IPS-20b (cell line): Measurements from ENCODE around the gene LPCAT4.
"Not testable (repeated sequence)": the region's sequence is repeated elsewhere in the genome, so short reads cannot be mapped to it uniquely, and the experiment has no call there.

Experiments
- H3K27ac ChIP-seq: one replicate; pipeline ENCODE4 v1.5.1; 2013; ENCODE audit warnings: low read length
- H3K27me3 ChIP-seq: 2 replicates; pipeline ENCODE4 v1.6.1; 2013; ENCODE audit warnings: mild to moderate bottlenecking, low read length, inconsistent platforms; ENCODE audit not compliant: insufficient read depth
- H3K36me3 ChIP-seq: 2 replicates; pipeline ENCODE4 v1.6.1; 2013; ENCODE audit warnings: low read depth, mild to moderate bottlenecking, inconsistent platforms, low read length, moderate library complexity; ENCODE audit not compliant: insufficient read depth
- H3K4me1 ChIP-seq: 2 replicates; pipeline ENCODE4 v1.6.1; 2013; ENCODE audit warnings: mild to moderate bottlenecking, control low read depth, inconsistent platforms, low read length, moderate library complexity; ENCODE audit not compliant: insufficient read depth
- H3K4me3 ChIP-seq: 2 replicates; pipeline ENCODE4 v1.5.1; 2013; ENCODE audit warnings: mild to moderate bottlenecking, low read length, inconsistent platforms
- H3K9ac ChIP-seq: 2 replicates; pipeline ENCODE4 v1.6.1; 2013; ENCODE audit warnings: low read depth, mild to moderate bottlenecking, inconsistent platforms, low read length, moderate library complexity
- H3K9me3 ChIP-seq: 2 replicates; pipeline ENCODE4 v1.6.1; 2013; ENCODE audit warnings: mild to moderate bottlenecking, low read depth, low read length, inconsistent platforms; ENCODE audit not compliant: insufficient read depth

Gene LPCAT4, protein sequence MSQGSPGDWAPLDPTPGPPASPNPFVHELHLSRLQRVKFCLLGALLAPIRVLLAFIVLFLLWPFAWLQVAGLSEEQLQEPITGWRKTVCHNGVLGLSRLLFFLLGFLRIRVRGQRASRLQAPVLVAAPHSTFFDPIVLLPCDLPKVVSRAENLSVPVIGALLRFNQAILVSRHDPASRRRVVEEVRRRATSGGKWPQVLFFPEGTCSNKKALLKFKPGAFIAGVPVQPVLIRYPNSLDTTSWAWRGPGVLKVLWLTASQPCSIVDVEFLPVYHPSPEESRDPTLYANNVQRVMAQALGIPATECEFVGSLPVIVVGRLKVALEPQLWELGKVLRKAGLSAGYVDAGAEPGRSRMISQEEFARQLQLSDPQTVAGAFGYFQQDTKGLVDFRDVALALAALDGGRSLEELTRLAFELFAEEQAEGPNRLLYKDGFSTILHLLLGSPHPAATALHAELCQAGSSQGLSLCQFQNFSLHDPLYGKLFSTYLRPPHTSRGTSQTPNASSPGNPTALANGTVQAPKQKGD

DNA sequence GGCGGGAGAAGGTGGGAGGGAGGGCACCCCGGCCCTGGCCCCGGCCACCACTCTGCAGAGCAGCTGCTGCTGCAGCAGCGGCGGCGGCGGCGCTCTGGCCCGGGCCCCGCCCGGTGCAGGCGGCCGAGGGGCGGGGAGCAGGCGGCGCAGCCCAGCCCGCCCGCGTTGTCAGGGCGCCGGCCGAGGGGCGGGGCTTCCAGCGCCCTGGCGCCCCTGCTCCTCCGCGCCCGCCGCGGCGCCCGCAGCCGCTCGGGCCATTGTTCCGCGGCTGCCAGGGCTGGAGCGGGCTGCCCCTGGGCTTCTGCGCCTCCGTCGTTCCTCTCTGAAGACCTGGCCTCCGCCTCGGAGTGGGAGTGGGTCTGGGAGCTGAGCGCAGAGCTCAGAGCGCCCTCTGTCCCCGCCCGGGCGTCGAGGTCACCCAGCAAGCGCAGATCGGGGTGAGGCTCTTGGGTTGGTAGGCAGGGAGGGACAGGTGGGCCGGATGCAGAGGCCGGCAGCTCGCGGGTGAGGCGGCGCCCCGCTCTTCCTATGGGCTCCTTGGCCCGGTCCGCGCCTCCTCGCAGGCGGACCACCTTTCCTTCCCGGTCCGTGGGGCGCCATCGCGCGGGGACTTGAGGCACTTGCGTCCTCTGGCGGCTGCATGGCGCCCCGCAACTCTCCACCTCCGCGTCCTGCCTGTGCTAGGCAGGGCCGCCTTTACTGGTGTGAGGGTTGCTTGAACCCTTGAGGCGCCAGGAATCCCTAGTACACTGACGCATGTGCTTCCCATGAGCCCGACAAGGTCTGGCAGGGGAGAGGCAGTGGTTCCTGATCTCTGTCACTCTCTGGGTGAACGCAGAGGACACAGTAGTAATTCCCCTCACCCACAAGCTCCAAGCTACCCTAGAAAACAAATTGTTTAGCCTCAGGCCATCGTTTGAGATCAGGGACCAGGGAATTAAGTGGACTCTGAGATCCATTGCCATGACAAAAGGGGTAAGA lies at the start of gene LPCAT4:
Gene LPCAT4, minus strand, starts transcription at position 96 of the 981 bp plus-strand sequence. CDS start 96 bp downstream, outside the sequence.
- Histone ChIP-seq H3K27ac (peak within 1 kb of the TSS; percentile 40), H3K36me3 (peaks cover 18% of the 10 kb centered on the region), H3K4me3 (peak within 1 kb of the TSS; percentile 74), H3K9me3 (no peaks in the 10 kb centered on the region), H3K4me1 (peaks cover 15% of the 10 kb centered on the region), H3K27me3 (no peaks in the 10 kb centered on the region), H3K9ac (peak within 1 kb of the TSS; percentile 87)

DNA sequence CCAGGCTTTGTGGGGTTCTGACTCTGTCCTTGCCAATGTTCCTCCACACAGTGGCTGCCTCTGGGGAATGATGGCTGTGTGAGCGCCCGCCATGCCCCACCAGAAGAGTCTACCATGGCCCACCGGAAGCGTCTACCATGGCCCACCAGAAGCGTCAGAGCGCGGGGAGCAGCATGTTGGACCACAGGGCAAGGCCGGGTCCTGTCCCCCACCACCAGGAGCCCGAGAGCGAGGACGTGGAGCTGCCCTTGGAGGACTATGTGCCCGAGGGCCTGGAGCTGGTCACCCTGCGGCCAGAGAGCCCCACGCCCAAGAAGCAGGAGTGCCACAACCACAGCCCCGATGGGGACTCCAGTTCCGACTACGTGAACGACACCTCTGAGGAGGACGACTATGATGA lies 42.5 kb upstream of the LPCAT4 start:
- not testable (repeated sequence) for H3K27ac ChIP-seq, H3K4me3 ChIP-seq, H3K27me3 ChIP-seq, H3K4me1 ChIP-seq, H3K9ac ChIP-seq, H3K36me3 ChIP-seq, H3K9me3 ChIP-seq

DNA sequence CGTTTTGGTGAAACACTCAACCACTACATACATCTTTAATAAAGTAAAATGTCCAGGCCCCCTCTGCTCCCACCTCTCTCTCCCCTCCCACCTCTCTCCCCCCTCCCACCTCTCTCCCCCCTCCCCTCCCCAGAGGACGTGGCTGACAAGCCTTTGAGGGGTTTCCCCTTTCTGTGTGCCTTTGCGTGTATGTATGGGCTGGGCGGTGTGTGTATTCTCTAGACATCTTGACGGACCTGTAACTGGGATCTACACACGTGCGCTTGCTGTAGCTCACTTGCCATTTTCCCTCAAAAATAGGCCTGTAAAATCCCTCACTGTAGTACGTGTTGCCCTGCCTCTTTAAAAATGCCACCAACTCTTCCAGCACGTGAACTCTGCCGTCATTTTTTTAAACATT lies 42.0 kb upstream of the LPCAT4 start:
- not testable (repeated sequence) for H3K9ac ChIP-seq, H3K27ac ChIP-seq, H3K4me1 ChIP-seq, H3K9me3 ChIP-seq, H3K27me3 ChIP-seq, H3K4me3 ChIP-seq, H3K36me3 ChIP-seq

DNA sequence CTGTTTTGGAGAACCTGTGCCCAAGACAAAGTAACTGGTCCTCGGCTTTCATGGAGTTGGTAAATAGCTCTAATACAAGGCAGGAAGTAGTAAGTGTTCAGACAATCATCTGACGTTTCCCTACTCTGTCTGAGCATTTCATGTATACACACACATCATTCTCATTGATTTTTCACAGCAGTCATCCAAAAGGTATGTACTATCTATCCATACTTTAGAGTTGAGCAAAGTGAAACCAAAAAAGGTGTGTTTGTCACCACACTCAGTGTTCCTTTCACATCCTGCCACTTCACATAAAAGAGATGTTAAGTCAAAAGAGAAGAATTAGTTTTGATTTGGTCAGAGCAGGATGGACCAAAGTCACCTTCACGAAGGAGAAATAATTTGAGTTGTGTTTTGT lies 36.9 kb upstream of the LPCAT4 start:
- not testable (repeated sequence) for H3K27me3 ChIP-seq, H3K4me1 ChIP-seq, H3K27ac ChIP-seq, H3K36me3 ChIP-seq, H3K4me3 ChIP-seq, H3K9me3 ChIP-seq, H3K9ac ChIP-seq

DNA sequence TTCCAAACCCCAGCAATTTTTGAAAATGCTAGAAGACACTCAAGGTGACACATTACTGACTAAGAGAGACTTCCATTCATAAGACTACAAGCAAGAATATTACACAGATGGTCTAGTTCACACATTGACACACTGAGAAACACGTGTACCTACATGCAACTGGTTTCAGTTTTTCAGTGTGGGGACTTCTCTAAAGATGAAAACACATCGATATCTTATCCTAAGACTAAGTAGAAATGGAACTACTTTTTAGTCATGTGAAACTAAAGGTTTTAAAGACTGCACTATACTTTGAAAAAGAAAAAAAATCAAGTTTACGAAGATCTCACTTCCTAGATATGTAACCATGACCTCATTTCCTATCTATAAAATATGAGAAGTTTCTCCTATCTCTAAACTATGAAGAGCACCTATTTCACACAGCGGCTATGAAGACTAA lies 36.2 kb upstream of the LPCAT4 start:
- H3K4me3 ChIP-seq, H3K27me3 ChIP-seq, H3K36me3 ChIP-seq, H3K4me1 ChIP-seq, H3K9me3 ChIP-seq, H3K9ac ChIP-seq, H3K27ac ChIP-seq: not testable (repeated sequence)

DNA sequence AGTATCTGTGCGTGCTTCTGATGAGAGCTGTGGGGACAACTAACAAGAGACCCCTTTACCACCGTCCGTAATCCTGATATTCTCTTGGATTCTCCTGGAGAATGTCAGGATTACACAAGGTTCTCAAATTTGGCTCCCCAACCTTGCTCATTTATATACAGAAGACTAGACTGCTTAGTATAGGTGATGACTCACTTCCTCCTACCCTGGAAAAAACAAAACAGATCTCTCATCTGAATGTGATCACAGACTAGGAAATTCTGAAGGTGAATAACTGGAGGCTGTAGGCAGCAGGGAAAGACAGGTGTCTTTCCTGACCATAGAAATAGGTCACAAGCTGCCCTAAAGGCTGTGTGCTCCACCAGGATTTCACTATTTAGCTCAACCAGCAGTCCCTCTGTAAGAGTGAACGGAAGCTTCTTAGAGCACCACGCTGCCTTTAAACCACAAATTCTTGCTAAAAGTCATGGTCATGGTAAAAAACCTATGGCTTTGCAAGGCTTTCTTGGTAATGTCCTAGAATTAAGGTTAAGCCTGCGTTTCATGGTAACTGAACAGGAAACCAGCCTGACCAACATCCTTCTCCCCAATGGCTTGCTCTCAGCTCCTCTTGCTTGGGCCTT lies 30.8 kb upstream of the LPCAT4 start:
- not testable (repeated sequence) for H3K4me1 ChIP-seq, H3K27ac ChIP-seq, H3K9ac ChIP-seq, H3K36me3 ChIP-seq, H3K9me3 ChIP-seq, H3K27me3 ChIP-seq, H3K4me3 ChIP-seq

DNA sequence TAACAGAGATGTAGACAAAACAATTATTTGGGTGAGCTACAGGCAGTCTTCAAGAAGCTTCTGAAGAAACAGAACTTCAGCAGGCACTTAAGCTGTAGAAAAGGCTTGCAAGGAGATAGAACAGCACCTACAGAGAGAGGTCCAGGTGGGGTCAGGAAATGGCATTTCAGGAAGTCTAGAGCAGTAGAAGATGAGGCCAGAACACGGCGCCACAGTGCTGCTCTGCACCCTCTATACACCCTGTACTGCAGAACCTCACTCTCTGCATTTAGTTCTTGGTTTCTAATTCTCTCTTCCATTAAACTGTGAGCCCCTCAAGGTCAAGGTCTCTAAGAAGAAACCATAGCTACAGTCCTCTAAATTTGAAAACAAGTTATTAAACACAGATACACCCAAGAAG lies 26.0 kb upstream of the LPCAT4 start:
- not testable (repeated sequence) for H3K9ac ChIP-seq, H3K4me1 ChIP-seq, H3K4me3 ChIP-seq, H3K27ac ChIP-seq, H3K27me3 ChIP-seq, H3K36me3 ChIP-seq, H3K9me3 ChIP-seq

DNA sequence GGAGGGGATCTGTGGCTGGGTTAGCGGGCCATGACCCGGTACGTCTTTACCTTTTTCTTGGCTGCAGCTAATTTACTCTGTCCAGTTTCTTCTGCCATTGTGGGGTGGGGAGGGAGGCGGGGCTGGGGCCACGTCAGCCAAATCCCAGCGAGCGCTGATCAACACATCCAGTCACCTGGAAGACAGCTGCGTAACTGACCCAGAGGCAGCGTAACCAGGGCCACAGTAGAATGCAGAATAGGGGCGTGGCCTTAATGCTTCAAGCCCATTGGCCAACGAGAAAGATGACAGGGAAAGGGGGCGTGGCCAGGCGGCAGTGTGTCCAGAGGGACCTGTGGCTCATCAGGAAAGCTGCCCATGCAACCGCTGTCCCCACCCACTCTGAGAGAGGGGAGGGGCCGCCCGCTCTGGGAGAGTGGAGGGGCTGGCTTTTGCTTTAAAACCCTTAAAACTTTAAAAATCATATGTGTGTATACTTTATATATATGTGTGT lies 22.6 kb upstream of the LPCAT4 start:
- H3K27me3 ChIP-seq: not testable (repeated sequence)

DNA sequence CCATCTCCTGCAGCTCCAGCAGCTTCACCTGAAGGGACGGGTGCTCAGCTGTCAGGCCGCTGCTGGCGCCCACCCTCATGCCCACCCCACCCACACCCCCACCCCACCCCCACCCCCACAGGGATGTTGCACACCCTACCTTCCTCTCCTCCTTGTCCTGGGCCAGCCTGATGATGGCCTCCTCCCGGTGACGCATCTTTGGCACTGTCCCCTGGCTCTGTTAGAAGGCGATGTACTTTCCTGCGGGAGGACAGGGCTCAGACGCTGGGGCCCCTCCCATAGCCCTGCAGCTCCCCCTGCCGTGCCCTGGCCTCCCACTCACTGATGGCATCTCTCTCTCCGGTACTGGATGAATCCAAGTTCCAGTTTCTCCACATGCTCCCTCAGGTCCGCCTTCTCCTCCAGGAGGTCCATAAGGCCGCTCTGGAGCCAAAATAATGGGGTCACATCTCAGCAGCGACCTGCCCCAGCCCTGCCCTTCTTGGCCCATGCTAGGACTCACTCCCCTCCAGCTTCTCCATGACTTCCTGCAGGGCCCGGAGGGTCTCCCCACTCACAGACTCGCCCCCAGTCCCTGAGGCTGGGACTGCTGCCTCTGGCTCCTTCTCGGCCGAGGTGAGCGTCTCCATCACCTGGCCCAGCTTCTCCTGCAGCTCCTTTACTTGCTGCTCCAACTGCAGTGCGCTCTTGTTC lies 15.0 kb upstream of the LPCAT4 start:
- not testable (repeated sequence) for H3K27me3 ChIP-seq, H3K9me3 ChIP-seq, H3K27ac ChIP-seq, H3K9ac ChIP-seq, H3K36me3 ChIP-seq, H3K4me1 ChIP-seq, H3K4me3 ChIP-seq

More for the DNA sequence above, 22.6 kb upstream of the LPCAT4 start:
- not testable (repeated sequence) for H3K4me3 ChIP-seq, H3K9ac ChIP-seq, H3K36me3 ChIP-seq, H3K4me1 ChIP-seq, H3K9me3 ChIP-seq, H3K27ac ChIP-seq

DNA sequence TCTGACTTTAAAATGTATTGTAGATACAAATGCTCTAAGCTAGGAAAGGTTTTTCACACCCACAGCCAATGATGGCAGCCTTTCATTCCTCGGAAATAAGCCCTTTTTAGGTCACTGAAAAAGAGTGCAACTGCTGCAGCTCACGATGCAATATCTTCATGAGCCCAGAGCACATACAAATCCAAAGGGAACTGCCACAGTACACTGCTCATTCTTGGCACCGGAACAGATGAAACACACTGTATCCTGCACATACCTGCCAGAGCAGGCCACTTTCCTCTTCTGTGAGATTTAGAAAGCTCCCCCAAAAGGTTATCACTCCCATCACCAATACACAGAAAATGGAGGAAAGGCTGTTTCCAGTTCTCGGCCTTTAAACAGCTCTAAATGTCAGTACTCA lies 13.5 kb upstream of the LPCAT4 start:
- H3K27ac ChIP-seq, H3K27me3 ChIP-seq, H3K9me3 ChIP-seq, H3K4me3 ChIP-seq, H3K36me3 ChIP-seq, H3K9ac ChIP-seq, H3K4me1 ChIP-seq: not testable (repeated sequence)

DNA sequence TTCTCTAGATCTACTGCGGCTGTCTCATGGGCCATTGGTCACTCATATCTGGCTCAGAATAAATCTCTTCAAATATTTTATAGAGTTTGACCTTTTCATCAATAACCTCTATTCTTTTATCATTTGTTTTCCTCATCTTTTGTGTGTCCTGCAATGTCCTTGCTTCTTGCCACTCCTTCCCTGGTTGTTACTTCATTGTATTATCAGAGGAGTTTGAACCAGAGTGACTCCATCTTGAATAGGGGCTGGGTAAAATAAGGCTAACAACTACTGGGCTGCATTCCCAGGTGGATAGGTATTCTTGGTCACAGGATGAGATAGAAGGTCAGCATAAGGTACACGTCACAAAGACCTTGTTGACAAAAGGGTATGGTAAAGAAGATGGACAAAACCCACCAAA lies 9.9 kb upstream of the LPCAT4 start:
- Histone ChIP-seq H3K27me3 (0 out of 2 replicates have a peak, but pooled peaks cover 4% of the 10 kb centered on the region), H3K4me1 (peaks cover 5% of the 10 kb centered on the region; the same call in 1 of the 2 replicates), H3K9me3 (0 out of 2 replicates have a peak, but pooled peaks cover 4% of the 10 kb centered on the region), H3K36me3 (no peaks in the 10 kb centered on the region), H3K4me3 (no peak overlapping the region), H3K27ac (no peak overlapping the region), H3K9ac (no peak overlapping the region)
